Activated T-helper 1 cell treated with anti-CD3 and anti-CD28 coated beads, Interleukin-12 subunit alpha, Interleukin-12 subunit beta, Interleukin-2, Interleukin-4 antibody, amounts not matched to agents 30 ng/mL and 10 ng/mL and 1 ng/mL, durations not matched to agents 14 hours and 24 hours and 36 hours (primary cell): ENCODE measurements around the gene LRP1. TPM values are rescaled to one million over a fixed set of nuclear protein-coding genes. Genes with fewer than 3 reads are reported as not detected.
A peak's percentile ranks its signal among the peaks of the same experiment; 100 is the strongest.

Source experiments
- DNase-seq: peaks from one replicate; pipeline ENCODE4 v3.0.0; 2021; ENCODE audit warnings: low spot score
- H3K27ac Mint-ChIP-seq: one replicate; pipeline ENCODE4 v1.8.0; 2021; ENCODE audit warnings: mild to moderate bottlenecking, mixed read lengths
- H3K27me3 Mint-ChIP-seq: one replicate; pipeline ENCODE4 v1.8.0; 2022; ENCODE audit warnings: mild to moderate bottlenecking, moderate library complexity, mixed read lengths; ENCODE audit not compliant: insufficient read depth
- H3K36me3 Mint-ChIP-seq: one replicate; pipeline ENCODE4 v1.8.0; 2021; ENCODE audit warnings: low read depth, mixed read lengths
- H3K4me1 Mint-ChIP-seq: one replicate; pipeline ENCODE4 v1.8.0; 2021; ENCODE audit warnings: low read depth, mixed read lengths
- H3K4me3 Mint-ChIP-seq: one replicate; pipeline ENCODE4 v1.8.0; 2021; ENCODE audit warnings: mild to moderate bottlenecking, moderate library complexity, mixed read lengths
- H3K9me3 Mint-ChIP-seq: one replicate; pipeline ENCODE4 v1.8.0; 2021; ENCODE audit warnings: mixed read lengths
- intact Hi-C: fragments of 100-400 bp; cut with micrococcal nuclease; formaldehyde crosslinking; loops from one replicate; pipeline ENCODE4 v1.15.1; 2024
- total RNA-seq: library from RNA; stranded (reverse); gene quantifications from 2 replicates; pipeline ENCODE4 v1.2.3, GENCODE V29; 2022

The LRP1 gene
- total RNA-seq, 1 donor from 2014 or later = 0.26 TPM

DNA sequence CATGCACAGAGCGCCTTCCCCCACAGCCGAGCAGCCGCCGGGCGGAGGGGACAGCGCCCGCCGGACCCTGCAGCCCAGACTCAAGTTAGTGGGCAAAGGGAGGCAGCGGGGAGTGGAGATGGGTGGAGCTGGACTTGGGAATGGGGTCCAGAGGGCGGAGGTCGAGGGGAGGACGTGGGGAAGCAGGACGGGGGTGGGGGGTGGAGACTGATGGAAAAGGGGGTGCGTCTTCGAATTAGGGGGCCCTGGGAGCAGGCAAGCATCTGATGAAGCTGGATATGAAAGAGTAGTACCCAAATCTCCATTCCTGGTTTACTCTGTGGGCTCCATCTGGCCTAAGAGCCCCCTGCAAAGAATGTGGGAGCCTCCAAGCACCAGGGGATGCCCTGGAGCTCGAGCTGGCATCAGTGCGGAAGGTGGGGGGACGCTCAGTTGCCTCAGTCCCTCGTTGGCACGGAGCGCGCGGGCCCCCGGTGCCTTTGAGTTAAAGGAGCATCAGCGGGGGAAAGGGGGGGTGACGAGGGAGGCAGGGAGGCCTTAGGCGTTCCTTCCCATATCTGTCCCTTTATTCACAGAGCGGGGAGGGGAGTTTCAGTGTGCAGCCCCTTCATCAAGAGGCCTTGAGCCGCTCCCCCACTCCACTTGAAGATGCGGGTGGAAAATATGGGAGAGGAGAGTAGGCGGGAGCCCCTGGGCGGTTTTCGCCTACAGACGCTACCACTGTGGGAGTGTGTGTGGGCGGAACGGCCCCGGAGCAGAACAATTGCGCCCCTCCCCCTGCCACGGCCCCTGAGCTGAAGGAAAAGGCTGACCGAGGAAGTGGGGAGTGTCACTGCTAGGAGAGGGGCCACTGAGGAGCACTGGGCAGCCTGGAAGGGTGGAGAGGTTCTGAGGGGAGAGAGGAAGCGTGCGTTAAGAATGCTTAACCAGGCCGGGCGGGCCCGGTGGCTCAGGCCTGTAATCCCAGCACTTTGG lies 38.7 kb upstream of the LRP1 start:
- Mint-ChIP-seq H3K9me3 (no peaks in the 10 kb centered on the region), H3K27ac (peak overlapping the region; percentile 85), H3K27me3 (peaks cover 2% of the 10 kb centered on the region), H3K4me3 (peak overlapping the region; percentile 97), H3K4me1 (peaks cover 82% of the 10 kb centered on the region), H3K36me3 (peaks cover 39% of the 10 kb centered on the region)
- peak; percentile 51 for DNase-seq
- intact Hi-C loops = loop anchor here (1.0 to 10.0 kb wide), 5 partner anchors 20 to 855 kb away; partner anchors contain the start of genes ATP23, IL23A, PAN2 and SHMT2

DNA sequence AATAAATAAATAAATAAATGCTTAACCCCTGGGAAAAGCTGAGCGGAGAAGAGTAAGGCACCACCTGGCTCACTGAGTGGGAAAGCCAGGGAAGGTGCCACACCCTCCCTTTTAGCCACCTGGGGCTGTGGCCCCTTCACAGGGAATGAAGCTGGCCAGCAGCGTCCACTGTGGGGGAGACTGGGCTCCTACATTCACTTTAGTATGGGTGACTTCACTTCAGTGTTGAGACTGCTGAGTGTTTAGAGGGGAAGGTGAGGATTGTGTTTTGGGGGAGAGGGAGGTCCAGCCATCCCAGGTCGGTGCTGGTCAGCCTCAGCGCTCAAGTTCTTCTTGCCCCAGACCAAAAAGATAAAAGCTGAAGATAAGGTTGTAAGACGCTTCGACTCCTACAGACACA lies 37.8 kb upstream of the LRP1 start:
- peaks cover 44% of the 10 kb centered on the region for H3K36me3 Mint-ChIP-seq
- DNase-seq = no peak
- peaks cover 2% of the 10 kb centered on the region for H3K27me3 Mint-ChIP-seq
- peak overlapping the region; percentile 83 for H3K4me3 Mint-ChIP-seq
- peak overlapping the region; percentile 68 for H3K27ac Mint-ChIP-seq
- H3K4me1 Mint-ChIP-seq = peaks cover 81% of the 10 kb centered on the region
- intact Hi-C loops = no loop called here
- no peaks in the 10 kb centered on the region for H3K9me3 Mint-ChIP-seq

DNA sequence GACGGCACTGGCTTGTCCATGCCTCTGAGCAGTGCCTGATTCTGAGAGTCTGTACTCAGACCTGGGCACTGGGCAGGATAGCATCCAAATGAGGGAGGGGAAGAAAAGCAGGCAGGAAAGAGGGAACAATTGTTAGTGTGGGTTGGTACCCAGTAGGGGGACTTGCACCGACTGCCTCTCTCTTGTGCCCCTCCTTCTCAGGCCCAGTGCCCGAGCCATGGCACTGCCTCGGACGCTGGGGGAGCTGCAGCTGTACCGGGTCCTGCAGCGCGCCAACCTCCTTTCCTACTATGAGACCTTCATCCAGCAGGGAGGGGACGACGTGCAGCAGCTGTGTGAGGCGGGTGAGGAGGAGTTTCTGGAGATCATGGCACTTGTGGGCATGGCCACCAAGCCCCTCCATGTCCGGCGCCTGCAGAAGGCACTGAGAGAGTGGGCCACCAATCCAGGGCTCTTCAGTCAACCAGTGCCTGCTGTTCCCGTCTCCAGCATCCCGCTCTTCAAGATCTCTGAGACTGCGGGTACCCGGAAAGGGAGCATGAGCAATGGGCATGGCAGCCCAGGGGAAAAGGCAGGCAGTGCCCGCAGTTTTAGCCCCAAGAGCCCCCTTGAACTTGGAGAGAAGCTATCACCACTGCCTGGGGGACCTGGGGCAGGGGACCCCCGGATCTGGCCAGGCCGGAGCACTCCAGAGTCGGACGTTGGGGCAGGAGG lies 37.2 kb upstream of the LRP1 start:
- H3K27me3 Mint-ChIP-seq = peaks cover 2% of the 10 kb centered on the region
- H3K9me3 Mint-ChIP-seq = no peaks in the 10 kb centered on the region
- peaks cover 79% of the 10 kb centered on the region for H3K4me1 Mint-ChIP-seq
- H3K36me3 Mint-ChIP-seq = peaks cover 47% of the 10 kb centered on the region
- no peak for DNase-seq
- H3K4me3 Mint-ChIP-seq = peak overlapping the region; percentile 83
- H3K27ac Mint-ChIP-seq = peak overlapping the region; percentile 68
- intact Hi-C loops = no loop called here

DNA sequence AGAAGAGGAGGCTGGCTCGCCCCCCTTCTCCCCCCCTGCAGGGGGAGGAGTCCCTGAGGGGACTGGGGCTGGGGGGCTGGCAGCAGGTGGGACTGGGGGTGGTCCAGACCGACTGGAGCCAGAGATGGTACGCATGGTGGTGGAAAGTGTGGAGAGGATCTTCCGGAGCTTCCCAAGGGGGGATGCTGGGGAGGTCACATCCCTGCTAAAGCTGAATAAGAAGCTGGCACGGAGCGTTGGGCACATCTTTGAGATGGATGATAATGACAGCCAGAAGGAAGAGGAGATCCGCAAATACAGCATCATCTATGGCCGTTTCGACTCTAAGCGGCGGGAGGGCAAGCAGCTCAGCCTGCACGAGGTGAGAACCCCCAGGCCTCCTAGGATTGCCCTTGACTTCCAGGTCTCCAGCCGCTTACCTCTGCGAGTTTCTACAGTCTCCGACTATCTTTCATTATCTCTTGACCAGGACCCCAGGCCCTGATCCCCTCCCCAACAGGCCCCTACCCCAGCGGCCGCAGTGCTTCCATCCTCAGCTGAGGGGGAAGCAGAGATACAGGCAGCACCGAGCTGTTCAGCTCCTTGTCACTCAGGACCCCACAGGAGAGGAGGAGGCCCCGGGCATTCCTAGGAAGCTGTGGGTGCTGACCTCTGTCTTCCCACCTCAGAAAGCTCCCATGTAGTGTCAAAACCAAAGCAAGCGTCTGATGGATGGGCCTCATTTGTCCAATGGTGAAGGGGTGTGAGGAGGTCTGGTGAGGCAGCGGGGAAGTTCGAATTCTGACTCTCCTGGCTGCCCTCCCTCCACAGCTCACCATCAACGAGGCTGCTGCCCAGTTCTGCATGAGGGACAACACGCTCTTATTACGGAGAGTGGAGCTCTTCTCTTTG lies 36.4 kb upstream of the LRP1 start:
- intact Hi-C loops = no loop called here
- H3K4me1 Mint-ChIP-seq = peaks cover 77% of the 10 kb centered on the region
- peaks cover 55% of the 10 kb centered on the region for H3K36me3 Mint-ChIP-seq
- H3K4me3 Mint-ChIP-seq = peak overlapping the region; percentile 83
- no peak for DNase-seq
- no peaks in the 10 kb centered on the region for H3K9me3 Mint-ChIP-seq
- peak overlapping the region; percentile 76 for H3K27ac Mint-ChIP-seq
- H3K27me3 Mint-ChIP-seq = peaks cover 2% of the 10 kb centered on the region

DNA sequence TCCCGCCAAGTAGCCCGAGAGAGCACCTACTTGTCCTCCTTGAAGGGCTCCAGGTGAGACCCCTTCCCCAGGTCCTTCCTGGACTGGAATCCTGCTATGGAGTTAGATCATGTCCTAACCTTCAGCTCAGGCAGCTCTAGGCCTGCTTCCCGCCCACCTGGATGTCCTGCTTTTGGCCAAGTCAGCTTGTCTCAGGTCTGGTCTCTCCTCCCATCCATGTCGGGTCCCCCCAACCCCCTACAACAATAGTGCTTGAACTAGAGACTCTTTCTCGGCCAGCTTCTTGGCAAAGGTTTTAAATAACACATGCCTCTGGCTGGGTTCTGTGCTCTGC lies 35.8 kb upstream of the LRP1 start:
- peaks cover 77% of the 10 kb centered on the region for H3K4me1 Mint-ChIP-seq
- intact Hi-C loops = no loop called here
- no peak for DNase-seq
- H3K36me3 Mint-ChIP-seq = peaks cover 61% of the 10 kb centered on the region
- H3K9me3 Mint-ChIP-seq = no peaks in the 10 kb centered on the region
- H3K4me3 Mint-ChIP-seq = peak overlapping the region; percentile 83
- peaks cover 2% of the 10 kb centered on the region for H3K27me3 Mint-ChIP-seq
- peak overlapping the region; percentile 76 for H3K27ac Mint-ChIP-seq

DNA sequence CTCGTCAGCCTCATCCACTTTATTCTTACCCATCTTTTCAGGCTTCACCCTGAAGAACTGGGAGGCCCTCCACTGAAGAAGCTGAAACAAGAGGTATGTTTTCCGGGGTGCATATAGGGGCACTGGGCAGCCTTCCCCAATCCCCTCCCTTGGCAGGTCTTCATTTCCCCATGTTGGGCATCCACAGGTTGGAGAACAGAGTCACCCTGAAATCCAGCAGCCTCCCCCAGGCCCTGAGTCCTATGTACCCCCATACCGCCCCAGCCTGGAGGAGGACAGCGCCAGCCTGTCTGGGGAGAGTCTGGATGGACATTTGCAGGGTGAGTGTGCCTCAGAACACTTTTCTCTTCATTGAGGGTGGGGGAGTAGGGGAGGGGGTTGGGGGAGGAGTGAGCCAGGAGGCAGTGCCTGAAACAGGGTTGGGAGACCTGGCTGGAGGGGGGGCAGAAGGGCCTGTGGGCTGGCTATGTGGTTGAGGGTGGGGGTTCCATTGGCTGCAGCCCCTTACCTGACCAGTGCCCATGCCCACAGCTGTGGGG lies 35.3 kb upstream of the LRP1 start:
- peaks cover 63% of the 10 kb centered on the region for H3K36me3 Mint-ChIP-seq
- H3K4me3 Mint-ChIP-seq = peak overlapping the region; percentile 83
- peak overlapping the region; percentile 93 for H3K27ac Mint-ChIP-seq
- no peak for DNase-seq
- intact Hi-C loops = loop anchor here (1.0 kb wide), 2 partner anchors 24 to 29 kb away; no protein-coding TSS in a partner anchor
- no peaks in the 10 kb centered on the region for H3K9me3 Mint-ChIP-seq
- peaks cover 2% of the 10 kb centered on the region for H3K27me3 Mint-ChIP-seq
- H3K4me1 Mint-ChIP-seq = peaks cover 75% of the 10 kb centered on the region

DNA sequence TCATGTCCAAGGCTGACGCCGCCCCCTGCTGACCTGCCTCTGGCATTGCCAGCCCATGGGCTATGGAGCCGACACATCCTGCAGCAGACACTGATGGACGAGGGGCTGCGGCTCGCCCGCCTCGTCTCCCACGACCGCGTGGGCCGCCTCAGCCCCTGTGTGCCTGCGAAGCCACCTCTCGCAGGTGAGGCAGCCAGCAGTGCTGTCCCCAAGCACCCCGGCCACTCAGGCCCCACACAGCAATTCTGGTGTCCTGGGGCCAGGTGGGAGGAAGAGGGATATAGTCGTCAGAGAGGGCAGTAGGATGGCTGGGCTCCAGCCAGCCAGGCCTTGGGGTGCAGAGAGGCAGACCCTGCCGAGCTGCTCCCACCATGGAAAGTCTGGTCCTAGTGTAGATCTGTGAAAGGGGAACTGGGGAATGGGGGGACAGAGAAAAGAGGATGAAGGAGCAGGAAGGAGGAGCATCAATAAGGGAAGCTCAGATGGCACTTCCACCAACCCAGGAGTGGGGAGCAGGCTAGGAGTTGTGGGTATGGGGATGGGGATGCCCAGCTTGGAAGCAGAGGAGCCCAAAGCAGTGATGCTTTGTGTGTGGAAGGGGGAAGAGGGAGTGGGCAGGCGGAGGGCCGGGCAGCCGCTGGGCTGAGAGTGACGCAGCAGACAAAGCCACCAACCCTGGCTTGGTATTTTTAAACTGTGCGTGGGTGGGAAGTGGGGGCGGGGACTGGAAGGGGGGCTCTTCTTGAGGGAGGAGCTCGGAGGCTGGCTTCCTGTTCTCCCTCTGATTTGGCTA lies 34.7 kb upstream of the LRP1 start:
- peaks cover 2% of the 10 kb centered on the region for H3K27me3 Mint-ChIP-seq
- H3K4me1 Mint-ChIP-seq = peaks cover 68% of the 10 kb centered on the region
- H3K27ac Mint-ChIP-seq = peak overlapping the region; percentile 93
- intact Hi-C loops = loop anchor here (1.0 kb wide), 3 partner anchors 17 to 29 kb away; no protein-coding TSS in a partner anchor
- H3K36me3 Mint-ChIP-seq = peaks cover 65% of the 10 kb centered on the region
- DNase-seq = peak; percentile 34
- H3K9me3 Mint-ChIP-seq = no peaks in the 10 kb centered on the region
- H3K4me3 Mint-ChIP-seq = peak overlapping the region; percentile 83

DNA sequence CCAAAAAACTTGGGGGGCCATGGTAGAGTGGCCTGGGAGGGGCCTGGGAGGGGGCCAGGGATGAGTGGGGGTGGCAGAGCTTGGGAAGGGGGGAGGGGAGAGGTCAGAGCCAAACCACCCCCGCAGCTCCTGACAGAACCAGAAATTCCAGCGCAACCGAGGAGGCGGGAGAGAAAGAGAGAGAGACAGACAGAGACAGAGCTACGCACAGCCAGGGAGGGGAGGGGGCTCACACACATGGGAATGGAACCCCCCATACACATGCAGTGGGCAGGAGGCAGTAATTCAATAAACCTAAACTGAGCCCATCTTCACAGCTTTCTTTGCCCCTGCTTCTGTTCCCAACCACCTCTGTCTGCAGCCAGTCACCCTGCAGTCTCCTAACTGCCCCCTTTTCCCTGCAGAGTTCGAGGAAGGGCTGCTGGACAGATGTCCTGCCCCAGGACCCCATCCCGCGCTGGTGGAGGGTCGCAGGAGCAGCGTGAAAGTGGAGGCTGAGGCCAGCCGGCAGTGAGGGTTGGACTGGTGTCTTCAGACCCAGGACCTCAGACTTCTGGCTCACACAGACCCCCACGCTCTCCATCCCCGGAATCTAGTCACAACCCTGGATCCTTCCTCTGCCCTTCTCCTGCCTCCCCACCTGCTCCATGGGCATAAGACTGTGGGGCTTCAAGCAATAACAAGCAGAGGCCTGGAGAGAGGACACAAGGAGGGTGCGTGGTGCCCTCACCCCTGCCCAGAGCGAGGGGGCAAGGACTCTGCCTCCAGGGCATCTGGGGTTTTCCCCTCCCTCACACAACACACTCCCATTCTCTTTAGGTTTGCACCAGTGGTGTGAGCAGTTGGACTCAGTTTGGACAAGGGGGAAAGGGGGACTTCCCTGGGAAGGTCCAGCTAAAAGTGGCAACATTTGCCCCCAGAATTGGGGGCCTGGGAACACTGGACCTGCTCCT lies 33.8 kb upstream of the LRP1 start:
- peaks cover 72% of the 10 kb centered on the region for H3K36me3 Mint-ChIP-seq
- peak overlapping the region; percentile 93 for H3K27ac Mint-ChIP-seq
- peak overlapping the region; percentile 83 for H3K4me3 Mint-ChIP-seq
- intact Hi-C loops = loop anchor here (1.0 kb wide), 1 partner anchor 16 kb away; no protein-coding TSS in a partner anchor
- H3K4me1 Mint-ChIP-seq = peaks cover 68% of the 10 kb centered on the region
- DNase-seq = no peak
- no peaks in the 10 kb centered on the region for H3K9me3 Mint-ChIP-seq
- peaks cover 2% of the 10 kb centered on the region for H3K27me3 Mint-ChIP-seq

DNA sequence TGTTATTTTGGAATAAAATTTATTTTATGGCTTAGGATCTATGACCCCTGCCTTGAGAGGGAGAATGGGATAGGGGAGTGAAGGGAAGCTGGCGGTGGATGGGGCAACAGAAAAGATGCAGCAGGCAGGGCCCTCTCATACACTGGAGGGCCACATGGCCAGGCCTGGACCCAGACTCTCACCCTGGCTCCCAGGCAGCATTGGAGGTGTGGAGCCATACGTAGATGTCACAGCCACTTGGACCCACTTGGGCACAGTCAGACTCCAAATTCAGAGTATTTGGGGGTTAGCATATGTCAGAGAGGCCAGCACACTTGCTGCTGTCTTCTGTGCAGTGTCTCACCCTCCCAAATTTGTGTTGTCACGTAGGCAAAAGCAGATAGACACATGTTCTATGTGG lies 32.8 kb upstream of the LRP1 start:
- Mint-ChIP-seq H3K36me3 (peaks cover 72% of the 10 kb centered on the region), H3K9me3 (no peaks in the 10 kb centered on the region), H3K4me1 (peaks cover 59% of the 10 kb centered on the region), H3K27me3 (peaks cover 2% of the 10 kb centered on the region), H3K27ac (peak overlapping the region; percentile 70), H3K4me3 (no peak overlapping the region)
- DNase-seq = no peak
- intact Hi-C loops = no loop called here

DNA sequence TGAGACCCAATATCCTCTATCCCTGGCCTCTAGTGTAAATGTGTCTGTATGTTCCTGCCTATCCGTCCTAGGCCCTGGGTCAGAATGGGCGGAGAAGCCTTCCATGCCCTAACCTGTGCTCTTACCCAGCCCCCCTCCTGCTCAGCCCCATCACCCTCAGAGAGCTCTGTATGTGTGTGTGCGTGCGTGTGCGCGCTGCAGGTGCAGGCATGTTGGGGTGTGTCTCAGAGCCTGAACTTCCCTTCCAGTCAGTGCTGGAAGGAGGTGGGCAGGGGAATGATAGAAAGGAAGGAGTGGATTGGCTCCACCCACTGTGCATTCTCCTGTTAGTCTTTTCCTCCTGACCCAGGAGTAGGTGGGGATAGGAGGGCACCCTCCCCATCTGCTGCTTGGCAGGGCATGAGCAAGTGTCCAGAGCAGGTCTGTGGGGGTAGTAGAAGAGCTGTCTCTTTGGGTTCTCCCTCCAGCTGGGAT lies 32.1 kb upstream of the LRP1 start:
- DNase-seq = no peak

More for the DNA sequence above, 32.1 kb upstream of the LRP1 start:
- Mint-ChIP-seq H3K9me3 (no peaks in the 10 kb centered on the region), H3K27me3 (peaks cover 2% of the 10 kb centered on the region), H3K4me1 (peaks cover 52% of the 10 kb centered on the region), H3K27ac (peak overlapping the region; percentile 31), H3K36me3 (peaks cover 66% of the 10 kb centered on the region), H3K4me3 (no peak overlapping the region)
- intact Hi-C loops = no loop called here
